VCaP (cell line): ENCODE data around the gene ECHS1.

ENCODE experiments used
- H3K27ac ChIP-seq: fragments of 450-650 bp; 2 replicates; pipeline ENCODE4 v1.5.1; 2017
- TF ChIP-seq, protein P1 (sequence below): fragments of 450-650 bp; conservative IDR thresholded peaks from 2 replicates; pipeline ENCODE4 v1.5.1; 2017; ENCODE audit warnings: mild to moderate bottlenecking, moderate library complexity

Gene ECHS1

DNA sequence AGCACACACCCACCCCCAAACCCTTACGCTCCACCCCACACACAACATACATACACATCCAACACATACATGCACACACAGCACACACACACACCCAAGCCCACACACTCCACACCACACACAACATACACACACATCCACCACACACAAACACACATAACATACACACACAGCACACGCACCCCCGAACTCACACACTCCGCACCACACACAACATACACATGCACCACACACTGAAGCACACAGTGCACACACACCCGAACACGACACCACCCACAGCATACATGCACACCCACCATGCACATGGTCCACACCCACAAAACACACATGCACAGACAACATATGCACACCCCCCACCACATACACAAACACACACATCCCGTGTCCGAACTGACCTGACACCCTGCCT is 24.0 kb downstream of the ECHS1 start:
- no peak overlapping the region for H3K27ac ChIP-seq
- TF ChIP-seq, protein P1, sequence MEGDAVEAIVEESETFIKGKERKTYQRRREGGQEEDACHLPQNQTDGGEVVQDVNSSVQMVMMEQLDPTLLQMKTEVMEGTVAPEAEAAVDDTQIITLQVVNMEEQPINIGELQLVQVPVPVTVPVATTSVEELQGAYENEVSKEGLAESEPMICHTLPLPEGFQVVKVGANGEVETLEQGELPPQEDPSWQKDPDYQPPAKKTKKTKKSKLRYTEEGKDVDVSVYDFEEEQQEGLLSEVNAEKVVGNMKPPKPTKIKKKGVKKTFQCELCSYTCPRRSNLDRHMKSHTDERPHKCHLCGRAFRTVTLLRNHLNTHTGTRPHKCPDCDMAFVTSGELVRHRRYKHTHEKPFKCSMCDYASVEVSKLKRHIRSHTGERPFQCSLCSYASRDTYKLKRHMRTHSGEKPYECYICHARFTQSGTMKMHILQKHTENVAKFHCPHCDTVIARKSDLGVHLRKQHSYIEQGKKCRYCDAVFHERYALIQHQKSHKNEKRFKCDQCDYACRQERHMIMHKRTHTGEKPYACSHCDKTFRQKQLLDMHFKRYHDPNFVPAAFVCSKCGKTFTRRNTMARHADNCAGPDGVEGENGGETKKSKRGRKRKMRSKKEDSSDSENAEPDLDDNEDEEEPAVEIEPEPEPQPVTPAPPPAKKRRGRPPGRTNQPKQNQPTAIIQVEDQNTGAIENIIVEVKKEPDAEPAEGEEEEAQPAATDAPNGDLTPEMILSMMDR, result no peak

DNA sequence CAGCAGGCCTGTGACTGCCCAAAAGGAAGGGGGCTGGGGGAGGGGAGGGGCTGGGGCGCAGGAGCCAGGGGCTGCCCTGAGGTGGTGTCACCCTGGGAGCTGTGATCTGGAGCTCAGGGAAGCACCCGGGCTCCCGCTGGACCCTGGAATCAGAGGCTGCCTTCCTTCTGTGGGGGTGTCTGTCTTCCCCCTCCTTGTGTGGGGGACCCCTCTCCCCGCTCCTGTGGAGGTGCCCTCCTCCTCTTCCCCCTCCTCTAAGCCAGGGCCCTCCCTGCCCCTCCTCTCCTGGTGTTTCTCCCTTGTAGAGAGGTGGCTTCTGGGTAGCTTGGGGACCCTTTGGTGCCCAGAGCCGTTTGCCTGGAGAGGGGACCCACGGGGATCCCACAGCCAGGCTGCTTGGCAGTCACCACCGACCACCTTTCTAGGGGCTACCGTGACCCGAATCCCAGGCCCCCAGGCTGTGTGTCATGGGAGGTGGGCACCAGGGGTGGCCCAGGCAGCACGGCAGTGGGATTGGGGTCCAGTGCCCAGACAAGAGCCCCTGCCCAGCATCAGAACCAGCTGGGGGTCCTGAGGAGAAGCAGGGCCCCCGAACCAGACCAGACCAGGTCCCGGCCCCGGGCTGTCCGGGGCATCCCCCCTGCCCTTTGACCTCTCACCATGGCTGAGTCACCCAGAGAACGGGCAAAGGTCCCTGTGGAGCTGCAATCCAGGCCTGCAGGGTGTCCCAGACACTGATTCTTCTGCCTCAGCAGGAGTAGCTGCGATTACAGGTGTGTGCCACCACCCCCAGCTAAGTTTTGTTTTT is 25.2 kb downstream of the ECHS1 start:
- TF ChIP-seq, protein P1, result no peak
- no peak overlapping the region for H3K27ac ChIP-seq

DNA sequence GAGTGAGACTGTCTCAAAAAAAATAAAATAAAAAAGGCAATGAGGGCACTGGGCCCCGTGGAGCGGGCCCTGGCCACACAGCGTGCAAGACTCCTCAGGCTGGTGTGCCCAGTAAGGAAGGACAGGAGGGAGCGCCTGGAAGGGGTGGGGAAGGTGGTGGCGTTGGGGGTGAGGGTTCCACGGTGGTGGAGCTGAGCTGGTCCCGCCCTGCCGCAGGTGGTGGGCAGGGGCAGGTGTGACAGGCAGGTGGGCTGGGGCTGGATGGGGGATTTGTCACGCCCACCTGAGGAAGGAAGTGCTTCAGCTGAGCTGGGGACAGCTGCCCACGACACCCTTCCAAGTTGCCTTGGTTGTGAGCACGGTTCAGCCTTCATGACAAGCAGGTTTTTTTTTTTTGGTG is 26.7 kb downstream of the ECHS1 start:
- TF ChIP-seq, protein P1, result no peak
- H3K27ac ChIP-seq, result no peak overlapping the region

DNA sequence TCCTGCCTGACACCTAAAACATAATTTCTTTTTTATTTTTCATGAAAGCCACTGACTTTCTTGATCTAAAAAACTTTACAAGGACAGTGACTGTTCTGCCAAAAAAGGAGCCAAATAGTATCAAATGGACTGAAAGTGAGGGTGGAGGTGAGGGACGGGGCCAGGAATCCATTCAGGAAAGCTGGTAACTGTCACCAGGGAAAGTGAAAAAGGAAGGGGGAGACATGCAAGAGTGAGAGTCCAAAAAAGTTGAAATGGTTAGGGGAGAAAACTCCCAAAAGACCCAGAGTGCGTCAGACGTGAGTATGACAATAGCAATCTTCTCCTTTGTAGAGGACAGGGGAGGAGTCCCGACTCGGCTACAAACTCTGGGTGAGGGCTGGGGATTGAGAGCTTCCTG is 28.9 kb downstream of the ECHS1 start:
- TF ChIP-seq, protein P1, result no peak
- no peak overlapping the region for H3K27ac ChIP-seq

DNA sequence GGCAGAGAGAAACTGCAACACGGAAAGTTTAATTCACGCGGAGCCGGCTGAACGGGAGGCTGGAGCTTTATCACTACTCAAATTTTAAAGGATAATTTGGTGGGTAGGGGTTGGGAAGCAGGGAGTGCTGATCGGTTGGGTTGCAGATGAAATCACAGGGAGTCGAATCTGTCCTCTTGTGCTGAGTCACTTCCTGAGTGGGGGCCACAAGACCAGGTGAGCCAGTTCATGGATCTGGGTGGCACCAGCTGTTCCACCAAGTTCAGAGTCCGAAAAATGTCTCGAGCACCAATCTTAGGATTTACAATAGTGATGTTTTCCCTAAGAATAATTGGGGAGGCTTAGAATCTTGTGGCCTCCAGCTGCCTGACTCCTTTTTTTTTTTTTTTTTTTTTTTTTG is 29.6 kb downstream of the ECHS1 start:
- TF ChIP-seq, protein P1, result no peak
- H3K27ac ChIP-seq, result no peak overlapping the region

DNA sequence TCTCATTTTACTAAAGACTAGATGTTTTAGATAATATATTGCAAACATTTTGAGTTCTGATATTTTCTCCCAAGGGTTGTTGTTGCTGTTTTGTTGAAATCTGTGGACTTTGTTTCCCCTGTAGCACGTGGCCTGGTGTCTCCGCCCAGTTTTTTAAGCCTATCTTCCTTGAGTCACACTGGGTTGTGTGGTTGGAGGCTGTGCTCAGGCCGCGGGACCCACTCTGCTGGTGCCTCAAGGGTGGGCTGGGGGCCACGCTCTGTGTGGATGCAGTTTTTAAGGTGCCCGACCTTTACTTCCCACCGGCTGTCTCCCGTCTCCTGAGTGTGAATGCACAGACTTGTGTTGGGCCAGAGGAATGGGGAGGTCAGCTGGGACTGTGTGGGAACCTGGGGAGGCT is 30.2 kb downstream of the ECHS1 start:
- no peak overlapping the region for H3K27ac ChIP-seq
- TF ChIP-seq, protein P1, result no peak

DNA sequence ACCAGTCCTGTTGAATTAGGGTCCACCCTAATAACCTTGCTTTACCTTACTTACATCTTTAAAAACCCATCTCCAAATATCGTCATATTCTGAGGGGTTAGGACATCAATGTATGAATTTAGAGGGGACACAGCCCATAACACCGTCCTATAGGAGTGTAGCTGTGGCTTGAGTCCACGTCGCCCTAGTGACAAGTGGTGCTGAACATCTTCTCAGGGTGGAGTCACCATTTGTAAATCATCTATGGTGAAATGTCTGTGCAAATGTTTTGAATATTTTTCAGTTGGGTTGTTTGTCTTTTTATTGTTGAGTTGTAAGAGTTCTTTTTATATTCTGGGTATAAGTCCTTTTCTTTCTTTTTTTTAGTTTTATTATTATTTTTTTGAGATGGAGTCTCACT is 31.2 kb downstream of the ECHS1 start:
- no peak overlapping the region for H3K27ac ChIP-seq
- TF ChIP-seq, protein P1, result no peak
